Right cardiac atrium (tissue), 5 donors: ENCODE results near the gene OR14A16. TPM values are rescaled to one million over a fixed set of nuclear protein-coding genes. Genes with fewer than 3 reads are reported as not detected.

ENCODE experiments used
- ATAC-seq, 2 donors: fragments of 200-7000 bp; cut with Tn5 transposase; one replicate each; pipeline versions ENCODE4 v1.8.0 to v1.9.1; 2020; ENCODE audit warnings: moderate library complexity in 2 of 2, mild to moderate bottlenecking in 1 of 2
- DNase-seq, 3 donors: peaks; one replicate each; pipeline ENCODE4 v3.0.0-alpha.2; 2020
- H3K27ac ChIP-seq: one replicate; pipeline ENCODE4 v1.5.1; 2013; ENCODE audit warnings: mild to moderate bottlenecking, low read length, control low read depth, moderate library complexity
- H3K27me3 ChIP-seq: one replicate; pipeline ENCODE4 v1.6.1; 2013; ENCODE audit not compliant: control insufficient read depth, insufficient read depth
- H3K4me1 ChIP-seq: one replicate; pipeline ENCODE4 v1.6.1; 2013; ENCODE audit warnings: low read length; ENCODE audit not compliant: control insufficient read depth, insufficient read depth
- H3K4me3 ChIP-seq: one replicate; pipeline ENCODE4 v1.5.1; 2013; ENCODE audit warnings: low read length, control low read depth
- H3K9me3 ChIP-seq: one replicate; pipeline ENCODE4 v1.6.1; 2013; ENCODE audit warnings: low read length; ENCODE audit not compliant: control insufficient read depth
- WGBS: extraction: QIAGEN DNeasy Blood & Tissue Kit; methylation state at CpG from one replicate; pipeline ENCODE4 v1.1.7; 2013; 5-methylcytosine and 5-hydroxymethylcytosine counted together
- intact Hi-C, 4 donors: fragments of 100-400 bp; cut with DNase I; formaldehyde crosslinking; loops; one replicate each; pipeline versions ENCODE4 v1.11.0 to v1.14.0; 2022 to 2023
- long read RNA-seq, 4 donors: library from polyadenylated mRNA; unstranded; transcript quantifications; one replicate each; pipeline ENCODE4 v2.0.0, GENCODE V29; 2020 to 2021
- polyA plus RNA-seq: library from polyadenylated mRNA; stranded (reverse); fragments of 200-250 nt; gene quantifications from one replicate; pipeline ENCODE4 v1.2.3, GENCODE V29; 2013
- total RNA-seq, 4 donors: library from RNA; stranded (reverse); fragmentation: NEBNext Ultra II Directional; extraction: Animal tissue kit (Norgen Biotek cat#: 25700); gene quantifications; one replicate each; pipeline ENCODE4 v1.2.1, GENCODE V29; 2021
- donor health status: healthy with polysubstance abuse.
- donor health status: DM: no; HTN: yes; CAD: no.
- donor health status: DM: no; HTN: no; CAD: no.
- donor health status: DM: no; HTN: yes; CAD: no; lungs with severe emphysema.
- donor health status: DM: yes; HTN: yes; CAD: no.

OR14A16 gene
- total RNA-seq (not detected), polyA plus RNA-seq (not detected)
- long read RNA-seq, donor 1, result 0 reads
- long read RNA-seq, donor 2, result 0 reads
- long read RNA-seq, donor 3, result 0 reads
- long read RNA-seq, donor 4, result 0 reads

- no peak for DNase-seq
These were observed at the start of gene OR14A16 for GRCh38 chr1:247824023-247824422. Gene OR14A16 (minus strand): TSS chr1:247824119. CDS start chr1:247815729, 8,390 bp downstream.

GRCh38 chr1:247865416-247865815 lies 41.5 kb upstream of the OR14A16 start:
- Histone ChIP-seq H3K27me3 (no peaks in the 10 kb centered on the region), H3K9me3 (no peaks in the 10 kb centered on the region), H3K4me3 (no peak overlapping the region), H3K4me1 (no peaks in the 10 kb centered on the region), H3K27ac (no peak overlapping the region)
- WGBS, result 57% methylated on average over 6 of the region's 6 CpGs
- ATAC-seq (no peak), DNase-seq (no peak)
- intact Hi-C loops, result no loop called here

More at GRCh38 chr1:247824023-247824422, at the start of gene OR14A16:
- Histone ChIP-seq H3K27ac (no peak within 1 kb of the TSS), H3K9me3 (no peaks in the 10 kb centered on the region), H3K27me3 (no peaks in the 10 kb centered on the region), H3K4me1 (no peaks in the 10 kb centered on the region), H3K4me3 (no peak within 1 kb of the TSS)
- intact Hi-C loops, result no loop called here
- ATAC-seq, result no peak
- WGBS, result 62% methylated on average over 6 of the region's 6 CpGs

GRCh38 chr1:247864644-247865043 lies 40.7 kb upstream of the OR14A16 start:
- Histone ChIP-seq H3K9me3 (no peaks in the 10 kb centered on the region), H3K4me1 (no peaks in the 10 kb centered on the region), H3K4me3 (no peak overlapping the region), H3K27me3 (no peaks in the 10 kb centered on the region), H3K27ac (no peak overlapping the region)
- intact Hi-C loops, result no loop called here
- ATAC-seq (no peak), DNase-seq (peak in 1 of 3 donors; percentile 38)
- 86% methylated on average over 17 of the region's 17 CpGs for WGBS

GRCh38 chr1:247862756-247863155 lies 38.8 kb upstream of the OR14A16 start:
- intact Hi-C loops, result no loop called here
- Histone ChIP-seq H3K27ac (no peak overlapping the region), H3K27me3 (no peaks in the 10 kb centered on the region), H3K4me3 (no peak overlapping the region), H3K4me1 (no peaks in the 10 kb centered on the region), H3K9me3 (no peaks in the 10 kb centered on the region)
- DNase-seq, result no peak
- ATAC-seq, result no peak
- WGBS, result 75% methylated on average over 4 of the region's 4 CpGs

GRCh38 chr1:247857985-247858619 lies 34.2 kb upstream of the OR14A16 start:
- DNase-seq, result no peak
- Histone ChIP-seq H3K4me1 (no peaks in the 10 kb centered on the region), H3K27ac (no peak overlapping the region), H3K4me3 (no peak overlapping the region), H3K27me3 (no peaks in the 10 kb centered on the region), H3K9me3 (no peaks in the 10 kb centered on the region)
- intact Hi-C loops, result no loop called here
- no peak for ATAC-seq
- WGBS, result 45% methylated on average over 15 of the region's 15 CpGs

- no peaks in the 10 kb centered on the region for H3K4me1 ChIP-seq
- DNase-seq (peak; percentile 47 to 66 (median 59)), ATAC-seq (peak; percentile 69 to 91)
- no peak within 1 kb of the TSS for H3K27ac ChIP-seq
- H3K27me3 ChIP-seq, result no peaks in the 10 kb centered on the region
- H3K4me3 ChIP-seq, result peak within 1 kb of the TSS; percentile 18
- H3K9me3 ChIP-seq, result no peaks in the 10 kb centered on the region
- intact Hi-C loops, result no loop called here
- 2% methylated on average over 109 of the region's 109 CpGs for WGBS
These were observed 33.4 kb upstream of the OR14A16 start, which contains the start of gene TRIM58 for GRCh38 chr1:247857069-247857984. Gene TRIM58 (plus strand): TSS chr1:247857187. CDS start chr1:247857247, 60 bp downstream.

GRCh38 chr1:247855911-247856310 lies 32.0 kb upstream of the OR14A16 start:
- no peaks in the 10 kb centered on the region for H3K4me1 ChIP-seq
- no peaks in the 10 kb centered on the region for H3K27me3 ChIP-seq
- intact Hi-C loops, result no loop called here
- H3K27ac ChIP-seq, result no peak overlapping the region
- DNase-seq (no peak), ATAC-seq (no peak)
- H3K9me3 ChIP-seq, result no peaks in the 10 kb centered on the region
- no peak overlapping the region for H3K4me3 ChIP-seq
- WGBS, result 89% methylated on average over 4 of the region's 4 CpGs

- Histone ChIP-seq H3K9me3 (no peaks in the 10 kb centered on the region), H3K4me1 (no peaks in the 10 kb centered on the region), H3K27me3 (no peaks in the 10 kb centered on the region), H3K4me3 (no peak overlapping the region), H3K27ac (no peak overlapping the region)
- WGBS, result 84% methylated on average over 14 of the region's 14 CpGs
- no peak for DNase-seq
- no peak for ATAC-seq
- intact Hi-C loops, result no loop called here
These were observed 31.1 kb upstream of the OR14A16 start for GRCh38 chr1:247854899-247855545.

GRCh38 chr1:247849616-247850015 lies 25.7 kb upstream of the OR14A16 start:
- Histone ChIP-seq H3K4me1 (no peaks in the 10 kb centered on the region), H3K27ac (no peak overlapping the region), H3K4me3 (no peak overlapping the region), H3K9me3 (no peaks in the 10 kb centered on the region), H3K27me3 (no peaks in the 10 kb centered on the region)
- DNase-seq (no peak), ATAC-seq (no peak)
- intact Hi-C loops, result no loop called here
- 88% methylated on average over 1 of the region's 1 CpG for WGBS

GRCh38 chr1:247848346-247848745 lies 24.4 kb upstream of the OR14A16 start:
- ATAC-seq, result no peak
- H3K4me1 ChIP-seq, result no peaks in the 10 kb centered on the region
- H3K9me3 ChIP-seq, result no peaks in the 10 kb centered on the region
- intact Hi-C loops, result no loop called here
- no peak overlapping the region for H3K27ac ChIP-seq
- 84% methylated on average over 7 of the region's 7 CpGs for WGBS
- H3K27me3 ChIP-seq, result no peaks in the 10 kb centered on the region
- DNase-seq, result no peak
- H3K4me3 ChIP-seq, result no peak overlapping the region

GRCh38 chr1:247845693-247846017 lies 21.7 kb upstream of the OR14A16 start:
- H3K27ac ChIP-seq, result no peak overlapping the region
- no peak overlapping the region for H3K4me3 ChIP-seq
- DNase-seq, result no peak
- H3K27me3 ChIP-seq, result no peaks in the 10 kb centered on the region
- ATAC-seq, result no peak
- 62% methylated on average over 5 of the region's 5 CpGs for WGBS
- no peaks in the 10 kb centered on the region for H3K4me1 ChIP-seq
- no peaks in the 10 kb centered on the region for H3K9me3 ChIP-seq
- intact Hi-C loops, result no loop called here
